Neural cell (in vitro differentiated cells): Measurements from ENCODE around the gene GCNA. TPM values are rescaled to one million over a fixed set of nuclear protein-coding genes. Genes with fewer than 3 reads are reported as not detected.

Source experiments
- H2AFZ ChIP-seq: fragments of 200-600, 300-800 bp; sonication (generic), shearing (Covaris generic); 2 replicates; pipeline ENCODE4 v1.6.0; 2014; ENCODE audit warnings: low read depth, mild to moderate bottlenecking, antibody characterized with exemption, low read length, moderate library complexity
- H3F3A ChIP-seq: fragments of 200-600 bp; shearing (Covaris generic); 2 replicates; pipeline ENCODE4 v1.6.1; 2016; ENCODE audit warnings: mild to moderate bottlenecking, moderate library complexity, mixed read lengths, antibody characterized with exemption, low read length; ENCODE audit not compliant: insufficient read depth, poor library complexity, severe bottlenecking
- H3K27ac ChIP-seq: fragments of 200-600, 300-800 bp; sonication (generic), shearing (Covaris generic); 2 replicates; pipeline ENCODE4 v1.5.1; 2014; ENCODE audit warnings: mild to moderate bottlenecking, low read length, moderate library complexity
- H3K27me3 ChIP-seq: fragments of 300-800, 200-600 bp; sonication (generic), shearing (Covaris generic); 2 replicates; pipeline ENCODE4 v1.6.0; 2014; ENCODE audit warnings: mild to moderate bottlenecking, low read depth, low read length, moderate library complexity; ENCODE audit not compliant: insufficient read depth
- H3K36me3 ChIP-seq: fragments of 300-800, 200-600 bp; sonication (generic), shearing (Covaris generic); 2 replicates; pipeline ENCODE4 v1.5.1; 2014; ENCODE audit warnings: mild to moderate bottlenecking, antibody characterized with exemption, low read length, moderate library complexity; ENCODE audit not compliant: insufficient read depth
- H3K4me2 ChIP-seq: fragments of 300-800, 200-600 bp; sonication (generic), shearing (Covaris generic); 2 replicates; pipeline ENCODE4 v1.6.0; 2014; ENCODE audit warnings: mild to moderate bottlenecking, low read length
- H3K4me3 ChIP-seq: fragments of 300-800, 200-600 bp; sonication (generic), shearing (Covaris generic); 2 replicates; pipeline ENCODE4 v1.5.1; 2014; ENCODE audit warnings: mild to moderate bottlenecking, low read length, moderate library complexity
- H3K79me2 ChIP-seq: fragments of 200-600 bp; shearing (Covaris generic); replicated peaks from 2 replicates; pipeline ENCODE4 v1.6.0; 2014; ENCODE audit warnings: mild to moderate bottlenecking, low read length, moderate library complexity; ENCODE audit not compliant: insufficient read depth
- H3K9ac ChIP-seq: fragments of 300-800, 200-600 bp; sonication (generic), shearing (Covaris generic); 2 replicates; pipeline ENCODE4 v1.6.1; 2016; ENCODE audit warnings: mild to moderate bottlenecking, low read length, mixed read lengths
- H3K9me2 ChIP-seq: fragments of 200-600 bp; shearing (Covaris generic); 2 replicates; pipeline ENCODE4 v1.6.1; 2016; ENCODE audit warnings: mild to moderate bottlenecking, low read length, mixed read lengths; ENCODE audit not compliant: insufficient read depth
- H3K9me3 ChIP-seq: fragments of 200-600, 300-800 bp; sonication (generic), shearing (Covaris generic); 2 replicates; pipeline ENCODE4 v1.6.1; 2016; ENCODE audit warnings: mild to moderate bottlenecking, mixed run types, low read length, moderate library complexity, mixed read lengths
- H4K20me1 ChIP-seq: fragments of 200-600 bp; shearing (Covaris generic); 2 replicates; pipeline ENCODE4 v1.6.1; 2016; ENCODE audit warnings: mild to moderate bottlenecking, mixed run types; ENCODE audit not compliant: insufficient read depth
- CTCF ChIP-seq: fragments of 450-650 bp; IDR thresholded peaks from 2 replicates; pipeline ENCODE4 v1.5.1; 2014; ENCODE audit warnings: antibody characterized with exemption, mild to moderate bottlenecking, moderate library complexity; ENCODE audit not compliant: poor library complexity, severe bottlenecking
- EP300 ChIP-seq: fragments of 450-650 bp; conservative IDR thresholded peaks from 2 replicates; pipeline ENCODE4 v1.6.1; 2014; ENCODE audit warnings: antibody characterized with exemption, mild to moderate bottlenecking, moderate library complexity; ENCODE audit not compliant: poor library complexity, severe bottlenecking
- EZH2 ChIP-seq: fragments of 200-600, 300-800 bp; shearing (Covaris generic), sonication (generic); IDR thresholded peaks from 2 replicates; pipeline ENCODE4 v1.6.1; 2014; ENCODE audit warnings: antibody characterized with exemption, low read length, borderline replicate concordance, mild to moderate bottlenecking; ENCODE audit not compliant: insufficient read depth, poor library complexity, severe bottlenecking
- MXI1 ChIP-seq: fragments of 450-650 bp; conservative IDR thresholded peaks from 2 replicates; pipeline ENCODE4 v1.6.1; 2014; ENCODE audit warnings: antibody characterized with exemption, mild to moderate bottlenecking; ENCODE audit not compliant: poor library complexity, severe bottlenecking
- POLR2AphosphoS5 ChIP-seq: IDR thresholded peaks from 2 replicates; pipeline ENCODE4 v1.6.1; 2012
- RAD21 ChIP-seq: fragments of 450-650 bp; conservative IDR thresholded peaks from 2 replicates; pipeline ENCODE4 v1.6.1; 2014; ENCODE audit warnings: antibody characterized with exemption, mild to moderate bottlenecking, moderate library complexity
- REST ChIP-seq: IDR thresholded peaks from 2 replicates; pipeline ENCODE4 v1.6.1; 2012; ENCODE audit warnings: borderline replicate concordance
- SMC3 ChIP-seq: fragments of 450-650 bp; conservative IDR thresholded peaks from 2 replicates; pipeline ENCODE4 v1.6.1; 2014; ENCODE audit warnings: antibody characterized with exemption, mild to moderate bottlenecking, moderate library complexity; ENCODE audit not compliant: poor library complexity
- TAF1 ChIP-seq: IDR thresholded peaks from 2 replicates; pipeline ENCODE4 v1.6.1; 2012; ENCODE audit warnings: low read depth
- polyA plus RNA-seq: library from polyadenylated mRNA; depleted of rRNA; stranded (reverse); fragments of >200 nt; gene quantifications from 2 replicates; pipeline ENCODE4 v1.2.3, GENCODE V29; 2014

GCNA gene
- polyA plus RNA-seq, 1 donor from 2014 or later: 11.0 TPM

- no peaks in the 10 kb centered on the region for H4K20me1 ChIP-seq
- no peaks in the 10 kb centered on the region for H3K9me2 ChIP-seq
- H3K4me3 ChIP-seq: peak overlapping the region; percentile 87
- TF ChIP-seq CTCF (no peak), EP300 (no peak), RAD21 (no peak), EZH2 (no peak), TAF1 (no peak), POLR2AphosphoS5 (no peak), SMC3 (no peak), REST (no peak), MXI1 (no peak)
- H3K36me3 ChIP-seq: no peaks in the 10 kb centered on the region
- H3K9ac ChIP-seq: peak overlapping the region; percentile 89
- no peak overlapping the region for H3K4me2 ChIP-seq
- peaks cover 53% of the 10 kb centered on the region for H3K79me2 ChIP-seq
- no peaks in the 10 kb centered on the region for H3K27me3 ChIP-seq
- no peaks in the 10 kb centered on the region for H3F3A ChIP-seq
- H3K9me3 ChIP-seq: no peaks in the 10 kb centered on the region
- peak overlapping the region; percentile 33 for H2AFZ ChIP-seq
- peak overlapping the region; percentile 86 for H3K27ac ChIP-seq
Measured at GRCh38 chrX:71533851-71534561, 44.2 kb upstream of the GCNA start.

- no peaks in the 10 kb centered on the region for H4K20me1 ChIP-seq
- H3K27ac ChIP-seq: peak overlapping the region; percentile 86
- H3K27me3 ChIP-seq: no peaks in the 10 kb centered on the region
- peak overlapping the region; percentile 87 for H3K4me3 ChIP-seq
- TF ChIP-seq TAF1 (no peak), REST (no peak), CTCF (no peak), MXI1 (no peak), POLR2AphosphoS5 (no peak), EZH2 (no peak), EP300 (no peak), RAD21 (no peak), SMC3 (no peak)
- no peaks in the 10 kb centered on the region for H3K9me3 ChIP-seq
- H3K9ac ChIP-seq: peak overlapping the region; percentile 89
- no peaks in the 10 kb centered on the region for H3F3A ChIP-seq
- peak overlapping the region; percentile 62 for H3K4me2 ChIP-seq
- no peak overlapping the region for H2AFZ ChIP-seq
- H3K36me3 ChIP-seq: no peaks in the 10 kb centered on the region
- H3K79me2 ChIP-seq: peaks cover 63% of the 10 kb centered on the region
- no peaks in the 10 kb centered on the region for H3K9me2 ChIP-seq
Measured at GRCh38 chrX:71534773-71535544, 43.3 kb upstream of the GCNA start.
